GM12878 (cell line): ENCODE results near the gene NAP1L1. TPM values are rescaled to one million over a fixed set of nuclear protein-coding genes. Genes with fewer than 3 reads are reported as not detected.
"Not testable (repeated sequence)": the region's sequence is repeated elsewhere in the genome, so short reads cannot be mapped to it uniquely, and the experiment has no call there.

ENCODE experiments used
- ATAC-seq: fragments of 200-7000 bp; cut with Tn5 transposase; 3 replicates; pipeline ENCODE4 v1.9.1; 2020; ENCODE audit warnings: mild to moderate bottlenecking, moderate library complexity
- BruUV-seq: library from RNA; stranded (reverse); fragments of 400-500 nt; replicated peaks from 2 replicates; lab custom pipeline; 2021; lab: Mats Ljungman, UMichigan
- CTCF ChIA-PET: fragments of 300-600 bp; sonication (Branson Sonifier 250); formaldehyde crosslinking; extraction: SDS; loops from one replicate; lab custom pipeline; 2021; ENCODE audit warnings: inconsistent platforms; lab: Yijun Ruan, JAX
- POLR2A ChIA-PET: fragments of 350-600 bp; formaldehyde crosslinking; extraction: SDS; loops from one replicate; lab custom pipeline; 2021; ENCODE audit warnings: inconsistent platforms; lab: Charles Lee
- RAD21 ChIA-PET: fragments of 300-600 bp; sonication (Branson Sonifier 250); formaldehyde crosslinking; loops from one replicate; lab custom pipeline; 2023; ENCODE audit warnings: antibody characterized with exemption; ENCODE audit not compliant: unreplicated experiment; lab: Charles Lee
- SMC1A ChIA-PET: fragments of 300-600 bp; sonication (Branson Sonifier 250); formaldehyde crosslinking; loops from one replicate; lab custom pipeline; 2023; ENCODE audit not compliant: unreplicated experiment, uncharacterized antibody; lab: Charles Lee
- DNase-seq: peaks from one replicate; pipeline ENCODE4 v3.0.0-alpha.2; 2011; ENCODE audit warnings: low read depth, low spot score
- FAIRE-seq: peaks from 3 replicates; lab custom pipeline; 2011; peaks lifted over from hg19 to GRCh38; lab: Jason Lieb, UNC
- H2AFZ ChIP-seq: 2 replicates; pipeline ENCODE4 v1.6.0; 2011; ENCODE audit warnings: low read depth, low read length, control low read depth; ENCODE audit not compliant: control insufficient read depth
- H3K27ac ChIP-seq: 2 replicates; pipeline ENCODE4 v1.5.1; 2011; ENCODE audit warnings: control low read depth; ENCODE audit not compliant: control insufficient read depth, insufficient read depth
- H3K27me3 ChIP-seq, 2 experiments: replicated peaks in 1 of 2; 2 replicates each; pipeline versions ENCODE4 v1.6.0 to v1.6.1; 2011; ENCODE audit warnings: low read length in 1 of 2; ENCODE audit not compliant: control insufficient read depth in 2 of 2, insufficient read depth in 2 of 2
- H3K36me3 ChIP-seq, 2 experiments: 2 replicates each; pipeline ENCODE4 v1.5.1; 2011; ENCODE audit warnings: low read length in 1 of 2; ENCODE audit not compliant: control insufficient read depth in 2 of 2, insufficient read depth in 2 of 2
- H3K4me1 ChIP-seq: 2 replicates; pipeline ENCODE4 v1.6.1; 2011; ENCODE audit warnings: mild to moderate bottlenecking, low read length, moderate library complexity, mixed read lengths; ENCODE audit not compliant: control insufficient read depth, insufficient read depth
- H3K4me2 ChIP-seq: 2 replicates; pipeline ENCODE4 v1.6.0; 2011; ENCODE audit warnings: control low read depth; ENCODE audit not compliant: control insufficient read depth, insufficient read depth
- H3K4me3 ChIP-seq: fragments of 200-600 bp; sonication (generic); 2 replicates; pipeline ENCODE4 v1.5.1; 2016
- H3K79me2 ChIP-seq: 2 replicates; pipeline ENCODE4 v1.6.0; 2011; ENCODE audit warnings: low read length; ENCODE audit not compliant: control insufficient read depth, insufficient read depth
- H3K9ac ChIP-seq: 2 replicates; pipeline ENCODE4 v1.8.0; 2011; ENCODE audit warnings: low read length, control low read depth, mixed read lengths; ENCODE audit not compliant: control insufficient read depth, insufficient read depth
- H3K9me3 ChIP-seq: replicated peaks from 3 replicates; pipeline ENCODE4 v1.5.1; 2011; ENCODE audit warnings: mild to moderate bottlenecking, low read length; ENCODE audit not compliant: control insufficient read depth, insufficient read depth
- H4K20me1 ChIP-seq: 2 replicates; pipeline ENCODE4 v1.6.0; 2011; ENCODE audit not compliant: control insufficient read depth, insufficient read depth
- EED ChIP-seq: sonication (generic); IDR thresholded peaks from 2 replicates; pipeline ENCODE4 v1.6.1; 2016; ENCODE audit warnings: antibody characterized with exemption, low read depth
- HCFC1 ChIP-seq: fragments of 150-350 bp; IDR thresholded peaks from 2 replicates; pipeline ENCODE4 v1.6.1; 2014; ENCODE audit warnings: low read length
- RCOR1 ChIP-seq: conservative IDR thresholded peaks from 2 replicates; pipeline ENCODE4 v1.6.1; 2012; ENCODE audit warnings: low read depth, low read length, improper control_type of control experiment
- SIN3A ChIP-seq: IDR thresholded peaks from 2 replicates; pipeline ENCODE4 v1.6.1; 2012; ENCODE audit warnings: low read depth, low read length, improper control_type of control experiment
- SREBF2 ChIP-seq: IDR thresholded peaks from 2 replicates; pipeline ENCODE4 v1.6.1; 2012; ENCODE audit warnings: mild to moderate bottlenecking, low read length
- ZNF217 ChIP-seq: fragments of 450-650 bp; IDR thresholded peaks from 2 replicates; pipeline ENCODE4 v1.6.1; 2017; ENCODE audit warnings: antibody characterized with exemption, mild to moderate bottlenecking
- WGBS: methylation state at CpG from one replicate; pipeline ENCODE4 v1.1.6; 2016; ENCODE audit warnings: low lambda C conversion rate; ENCODE audit not compliant: insufficient replicate concordance, insufficient coverage; ENCODE audit errors: missing lambda C conversion rate; 5-methylcytosine and 5-hydroxymethylcytosine counted together
- in situ Hi-C: fragments of 300-500 bp; cut with MboI; formaldehyde crosslinking; loops from 9 replicates; pipeline ENCODE4 v1.14.3; 2018; ENCODE audit warnings: mixed read lengths
- intact Hi-C: fragments of 100-400 bp; cut with micrococcal nuclease; formaldehyde crosslinking; loops from one replicate; pipeline ENCODE4 v1.14.2; 2022; ENCODE audit not compliant: unreplicated experiment
- polyA plus RNA-seq, 11 experiments: library from polyadenylated mRNA; depleted of rRNA in 4 of 11; unstranded in 6 of 11; stranded (reverse) in 5 of 11; fragments of >200 nt; fragmentation: Nextera tagmentation in 4 of 11; fragmentation: Illumina TruSeq in 1 of 11; extraction: Ambion mirVana in 4 of 11; extraction: Trizol in 1 of 11; gene quantifications; 1 replicate in 1 of 11; 2 replicates in 10 of 11; pipeline versions ENCODE4 v1.2.1 to v1.2.3, GENCODE V29; 2011 to 2016; ENCODE audit warnings: inconsistent platforms in 2 of 11, missing spikeins in 2 of 11, low read depth in 1 of 11
- total RNA-seq, 4 experiments: library from RNA; depleted of rRNA in 3 of 4; stranded (reverse); fragments of >200 nt in 3 of 4; fragmentation: Illumina TruSeq in 1 of 4; extraction: Trizol in 1 of 4; gene quantifications; 2 replicates each; pipeline versions ENCODE4 v1.2.1 to v1.2.3, GENCODE V29; 2013 to 2021

Gene NAP1L1
- total and polyA plus RNA-seq, 10 of the 15 experiments (the other 5 are each of a cell fraction or from before 2014, with no cell fraction given) = 256 to 1,036 (median 536) TPM

- intact Hi-C loops = no loop called here
- Histone ChIP-seq H4K20me1 (no peaks in the 10 kb centered on the region), H2AFZ (no peak overlapping the region), H3K4me1 (peaks cover 5% of the 10 kb centered on the region; the same call in 1 of the 2 replicates), H3K36me3 (no peaks in the 10 kb centered on the region), H3K9ac (no peak overlapping the region), H3K4me2 (no peak overlapping the region), H3K4me3 (no peak overlapping the region), H3K27me3 (no peaks in the 10 kb centered on the region; a peak in 1 of 4 replicates), H3K27ac (no peak overlapping the region), H3K9me3 (no peaks in the 10 kb centered on the region), H3K79me2 (no peaks in the 10 kb centered on the region)
- SMC1A ChIA-PET = interaction anchor here (0.7 to 1.9 kb wide), 5 partner anchors 23 to 349 kb away, joined by 3 to 8 read pairs (median 3); no protein-coding TSS in a partner anchor
- CTCF ChIA-PET = interaction anchor here (0.7 to 1.0 kb wide), 3 partner anchors 38 to 390 kb away, joined by 3 read pairs; no protein-coding TSS in a partner anchor
- BruUV-seq = no TSS peak
- no peak for TF ChIP-seq HCFC1
- TF ChIP-seq SREBF2 = no peak
- TF ChIP-seq SIN3A = no peak
- TF ChIP-seq RCOR1 = no peak
- no peak for TF ChIP-seq EED
- 45% methylated on average over 4 of the region's 4 CpGs for WGBS
- FAIRE-seq (no peak), DNase-seq (no peak), ATAC-seq (no peak)
- POLR2A ChIA-PET = interaction anchor here (0.7 to 0.8 kb wide), 2 partner anchors 12 to 21 kb away, joined by 3 to 4 read pairs; no protein-coding TSS in a partner anchor
- RAD21 ChIA-PET = interaction anchor here (1.1 to 1.6 kb wide), 3 partner anchors 35 to 55 kb away, joined by 3 to 6 read pairs (median 5); partner anchors contain the start of gene PHLDA1
- in situ Hi-C loops = no loop called here
Measured at GRCh38 chr12:75990189-75990912, 94.1 kb downstream of the NAP1L1 start.

- CTCF ChIA-PET = interaction anchor here (0.9 kb wide), 1 partner anchor 37 kb away, joined by 5 read pairs; no protein-coding TSS in a partner anchor
- FAIRE-seq, in situ Hi-C loops: not testable (repeated sequence)
Measured at GRCh38 chr12:75987709-75988108, 96.8 kb downstream of the NAP1L1 start.

More at GRCh38 chr12:75987709-75988108, 96.8 kb downstream of the NAP1L1 start:
- peaks cover 10% of the 10 kb centered on the region for H3K4me1 ChIP-seq
- H3K4me2 ChIP-seq, intact Hi-C loops, H3K9ac ChIP-seq, H3K27ac ChIP-seq, H2AFZ ChIP-seq, BruUV-seq: not testable (repeated sequence)
- POLR2A ChIA-PET = interaction anchor here (1.0 to 11.0 kb wide), 3 partner anchors 9 to 43 kb away, joined by 3 to 111 read pairs (median 8); partner anchors contain the start of gene PHLDA1
- peak; percentile 75; the same call in 1 of the 2 replicates for TF ChIP-seq ZNF217
- TF ChIP-seq, all 136 proteins: peak for 1; not testable (repeated sequence) for 135
- H3K27me3 ChIP-seq, DNase-seq, H3K4me3 ChIP-seq, H3K9me3 ChIP-seq, ATAC-seq, H3K36me3 ChIP-seq, H3K79me2 ChIP-seq, H4K20me1 ChIP-seq: not testable (repeated sequence)
- RAD21 ChIA-PET = interaction anchor here (1.2 to 3.0 kb wide), 4 partner anchors 8 to 43 kb away, joined by 3 to 17 read pairs (median 7); partner anchors contain the start of gene PHLDA1
- SMC1A ChIA-PET = interaction anchor here (0.6 to 14.9 kb wide), 9 partner anchors 8 to 75 kb away, joined by 3 to 327 read pairs (median 4); partner anchors contain the start of gene PHLDA1
- WGBS = 4% methylated on average over 1 of the region's 1 CpG

Other genes with a start within 250 kb of the NAP1L1 start
- gene PHLDA1, start 52.9 kb downstream of the NAP1L1 start, total RNA-seq (2014; rRNA removed) = 2.1 and 2.4 TPM in 2 replicates
- 1.2 and 1.3 TPM in 2 replicates for gene PHLDA1, start 52.9 kb downstream of the NAP1L1 start, total RNA-seq (2014; rRNA removed; fragmentation: Illumina TruSeq; extraction: Trizol)
- gene PHLDA1, start 52.9 kb downstream of the NAP1L1 start, total RNA-seq (2021) = 2.5 and 2.7 TPM in 2 replicates
- gene PHLDA1, start 52.9 kb downstream of the NAP1L1 start, polyA plus RNA-seq (2011; rRNA removed) = 14.2 and 14.8 TPM in 2 replicates
- 1.3 and 1.6 TPM in 2 replicates for gene PHLDA1, start 52.9 kb downstream of the NAP1L1 start, polyA plus RNA-seq (2014; fragmentation: Illumina TruSeq; extraction: Trizol)
- gene PHLDA1, start 52.9 kb downstream of the NAP1L1 start, polyA plus RNA-seq (2014; fragmentation: Nextera tagmentation; extraction: Ambion mirVana) = under 1 TPM; 0.66 to 0.87 TPM
- gene PHLDA1, start 52.9 kb downstream of the NAP1L1 start, polyA plus RNA-seq (2014; rRNA removed) = 1.4 and 1.8 TPM in 2 replicates
- gene PHLDA1, start 52.9 kb downstream of the NAP1L1 start, polyA plus RNA-seq (2016; fragmentation: Nextera tagmentation; extraction: Ambion mirVana) = 1 to 10 TPM; 1.3 to 1.4 TPM